Tongue (tissue), 2 donors: Measurements from ENCODE around the gene ELL2. TPM values are rescaled to one million over a fixed set of nuclear protein-coding genes. Genes with fewer than 3 reads are reported as not detected.

ENCODE experiments used
- DNase-seq: peaks from one replicate; pipeline ENCODE4 v3.0.0-alpha.2; 2015
- total RNA-seq: library from RNA; depleted of rRNA; stranded (reverse); fragments of >200 nt; gene quantifications from one replicate; pipeline ENCODE4 v1.2.3, GENCODE V29; 2014

ELL2 gene
- total RNA-seq, 1 donor from 2014 or later: 59.6 TPM

DNA sequence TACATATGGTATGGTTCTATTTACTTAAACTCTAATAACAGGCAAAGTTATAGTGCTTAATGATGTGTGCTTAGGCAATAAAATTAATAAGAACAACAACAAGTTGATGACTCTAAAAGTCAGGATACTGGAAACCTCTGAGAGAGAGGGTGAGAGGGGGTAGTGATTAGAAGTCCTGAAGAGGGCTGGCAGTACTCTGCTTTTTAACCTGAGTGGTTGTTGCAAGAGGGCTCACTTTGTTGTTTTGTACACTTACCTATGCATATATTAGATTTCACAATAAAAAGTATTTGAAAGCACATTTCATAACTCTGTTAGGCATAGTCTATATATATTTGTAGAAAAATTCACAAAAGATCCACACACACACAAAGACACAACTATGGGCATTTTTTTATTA lies 21.4 kb upstream of the ELL2 start:
- DNase-seq: no peak

DNA sequence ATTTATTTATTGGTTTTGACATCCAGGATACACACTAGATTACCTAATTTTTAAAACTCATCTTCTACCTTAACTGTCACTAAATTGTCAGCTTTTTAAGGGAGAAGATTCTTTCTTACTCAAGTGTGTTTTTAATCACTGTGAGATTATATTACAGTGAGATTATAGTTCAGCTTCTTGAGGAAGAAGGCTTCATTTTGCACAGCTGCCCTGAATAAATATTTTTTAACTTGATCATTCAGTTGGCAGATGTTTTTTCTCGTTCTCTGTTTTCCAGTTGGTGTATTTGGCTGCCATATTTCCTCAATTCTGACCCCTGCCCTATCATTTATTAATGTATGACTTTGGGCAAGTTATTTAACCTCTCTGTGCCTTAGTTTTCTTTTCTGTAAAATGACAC lies 15.0 kb upstream of the ELL2 start:
- no peak for DNase-seq

DNA sequence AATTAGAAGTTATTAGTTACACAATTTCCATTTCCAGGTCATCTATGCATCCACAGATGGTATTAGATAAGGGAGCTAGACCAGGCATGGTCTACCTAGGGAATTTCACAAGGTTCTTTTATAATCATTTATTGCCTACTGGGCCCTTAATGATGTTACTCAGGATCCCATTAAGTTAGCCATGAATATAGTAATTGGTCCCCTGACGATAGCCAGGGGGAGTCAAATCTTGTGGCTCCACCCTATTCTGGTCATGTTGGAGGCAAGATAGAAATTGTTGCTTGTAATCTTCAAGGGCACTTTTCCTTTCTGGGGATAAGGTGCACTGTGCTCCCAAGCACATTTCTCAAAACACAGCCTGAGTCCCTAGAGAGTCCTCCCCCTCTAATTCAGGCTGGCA lies 14.1 kb upstream of the ELL2 start:
- no peak for DNase-seq

DNA sequence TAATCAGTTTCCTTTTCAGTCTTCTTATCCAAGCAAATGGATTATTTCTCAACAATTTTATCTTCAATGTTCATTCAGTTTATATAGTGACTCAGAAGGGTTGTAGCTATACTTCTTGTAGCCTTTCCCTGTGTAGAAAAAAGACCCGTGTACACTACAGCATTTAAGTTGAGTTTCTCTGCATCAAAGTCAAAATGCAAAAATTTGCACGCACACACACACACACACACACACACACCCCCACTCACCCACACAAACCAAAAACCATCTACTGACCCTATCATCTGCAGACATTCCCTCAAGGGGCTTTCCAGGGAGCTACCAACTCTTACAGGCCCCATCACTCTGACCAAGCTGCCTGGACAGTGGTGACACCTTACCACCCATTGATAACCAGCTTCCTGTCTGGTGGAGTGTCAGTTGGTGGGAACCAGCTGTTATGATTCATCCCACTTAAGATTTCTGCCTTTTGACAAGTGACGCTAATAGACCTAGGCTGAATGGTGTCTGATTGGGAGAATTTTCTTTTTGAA lies 12.2 kb upstream of the ELL2 start:
- DNase-seq: no peak

DNA sequence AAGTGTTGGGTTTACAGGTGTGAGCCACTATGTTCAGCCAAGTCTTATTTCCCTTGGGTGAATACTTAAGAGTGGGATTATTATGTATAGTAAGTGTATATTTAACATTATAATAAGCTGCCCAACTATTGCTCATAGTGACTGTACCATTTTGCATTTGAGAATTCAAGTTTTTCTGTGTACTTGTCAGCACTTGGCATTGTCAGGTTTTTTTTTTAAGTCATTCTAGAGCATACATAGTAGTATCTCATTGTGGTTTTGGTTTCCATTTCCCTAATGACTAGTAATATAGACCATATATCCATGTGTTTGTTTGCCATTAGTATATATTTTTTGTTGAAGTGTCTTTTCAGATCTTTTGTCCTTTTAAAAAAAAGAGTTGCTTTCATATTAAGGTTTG lies 10.5 kb upstream of the ELL2 start:
- DNase-seq: no peak

DNA sequence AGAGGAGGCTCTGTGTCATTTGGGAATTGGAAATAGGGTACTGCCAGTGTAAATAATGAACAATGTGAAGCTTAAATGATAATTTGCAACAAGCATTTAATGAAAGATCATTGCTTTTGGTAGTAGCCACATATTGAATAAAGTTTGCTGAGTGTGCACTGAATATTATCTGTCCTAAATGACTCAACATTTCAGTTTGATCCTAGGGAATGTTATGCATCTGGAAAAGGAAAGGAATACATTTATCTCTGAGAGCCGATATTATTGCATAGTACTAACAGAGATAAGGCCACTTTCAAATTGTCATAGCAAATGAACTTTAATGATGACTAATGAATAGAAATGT lies 8.7 kb upstream of the ELL2 start:
- no peak for DNase-seq

DNA sequence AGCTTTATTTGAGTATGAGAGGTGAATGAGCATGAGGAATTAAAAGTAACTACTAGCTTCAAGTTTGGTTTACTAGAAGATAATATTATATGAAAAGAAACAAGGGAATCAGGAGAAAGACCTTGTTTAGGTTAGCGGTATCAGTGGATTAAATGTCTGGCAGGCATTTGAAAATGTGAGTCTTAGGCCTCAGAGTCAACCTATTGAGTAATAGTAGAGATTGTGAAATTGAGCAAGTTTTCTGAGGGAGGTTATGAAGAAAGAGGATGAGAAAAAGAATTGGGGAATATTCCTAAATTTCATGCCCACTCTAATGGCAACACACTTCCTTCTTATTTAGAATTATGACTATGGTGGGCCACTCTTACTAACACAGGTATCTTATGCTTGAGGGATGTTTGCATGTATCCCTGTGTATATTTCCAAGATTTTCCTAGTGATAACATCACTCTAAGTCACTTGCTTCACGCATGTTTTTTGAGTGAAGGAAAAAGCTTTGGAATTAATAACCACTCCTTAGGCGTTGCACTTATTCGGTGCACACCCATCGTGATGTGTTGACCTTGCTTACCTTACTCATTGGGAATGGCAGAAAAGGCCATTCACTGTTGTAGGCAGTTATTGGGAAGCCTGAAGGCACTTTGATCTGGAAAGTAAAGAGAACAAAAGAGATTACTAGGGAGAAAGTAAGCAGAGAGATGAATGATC lies 8.2 kb upstream of the ELL2 start:
- no peak for DNase-seq

DNA sequence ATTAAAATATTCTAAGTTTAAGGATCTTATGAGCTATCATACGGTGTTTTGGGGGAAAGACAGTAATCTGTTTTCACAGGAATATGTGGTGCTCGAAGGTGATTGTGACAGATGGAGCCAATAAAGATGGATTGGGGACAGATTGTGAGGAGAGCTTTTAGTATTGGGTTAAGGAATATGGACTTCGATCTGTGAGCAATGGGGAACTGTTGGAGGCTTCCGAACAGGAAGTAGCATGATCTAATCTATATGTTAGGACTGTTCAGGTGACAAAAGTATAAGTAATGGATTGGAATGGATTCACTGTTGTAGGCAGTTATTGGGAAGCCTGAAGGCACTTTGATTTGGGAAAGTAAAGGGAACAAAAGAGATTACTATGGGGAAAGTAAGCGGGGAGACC lies 7.4 kb upstream of the ELL2 start:
- no peak for DNase-seq

DNA sequence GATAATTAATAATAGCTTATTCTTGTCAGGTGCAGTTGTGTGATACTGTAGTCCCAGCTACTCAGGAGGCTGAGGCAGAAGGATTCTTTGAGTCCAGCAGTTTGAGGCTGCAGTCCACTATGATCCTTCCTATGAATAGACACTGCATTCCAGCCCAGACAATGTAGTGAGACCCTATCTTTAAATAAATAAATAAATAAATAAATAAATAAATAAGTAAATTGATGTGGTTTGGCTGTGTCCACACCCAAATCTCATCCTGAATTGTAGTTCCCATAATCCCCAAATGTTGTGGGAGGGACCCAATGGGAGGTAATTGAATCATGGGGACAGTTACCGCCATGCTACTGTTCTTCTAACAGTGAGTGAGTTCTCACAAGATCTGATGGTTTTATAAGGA lies 5.6 kb upstream of the ELL2 start:
- DNase-seq: no peak

DNA sequence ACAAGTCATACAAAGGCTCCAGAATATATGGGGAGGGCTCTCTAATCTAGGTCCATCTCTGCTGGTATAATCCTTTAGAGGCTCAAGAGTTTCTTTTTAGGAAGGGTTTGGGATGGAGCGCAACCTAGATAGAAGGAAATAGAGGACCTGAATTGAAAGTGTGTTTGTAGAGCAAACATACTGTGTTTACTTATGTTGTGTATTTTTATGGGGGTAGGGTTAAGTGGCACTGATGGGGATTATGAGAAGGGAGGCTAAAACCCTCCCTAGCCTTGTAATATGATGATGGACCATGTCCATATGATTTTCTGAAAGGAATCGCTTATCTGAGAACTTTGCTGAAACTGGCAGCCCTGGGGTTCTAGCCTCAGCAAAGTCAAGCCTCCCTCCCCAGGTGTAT lies 4.4 kb upstream of the ELL2 start:
- no peak for DNase-seq

DNA sequence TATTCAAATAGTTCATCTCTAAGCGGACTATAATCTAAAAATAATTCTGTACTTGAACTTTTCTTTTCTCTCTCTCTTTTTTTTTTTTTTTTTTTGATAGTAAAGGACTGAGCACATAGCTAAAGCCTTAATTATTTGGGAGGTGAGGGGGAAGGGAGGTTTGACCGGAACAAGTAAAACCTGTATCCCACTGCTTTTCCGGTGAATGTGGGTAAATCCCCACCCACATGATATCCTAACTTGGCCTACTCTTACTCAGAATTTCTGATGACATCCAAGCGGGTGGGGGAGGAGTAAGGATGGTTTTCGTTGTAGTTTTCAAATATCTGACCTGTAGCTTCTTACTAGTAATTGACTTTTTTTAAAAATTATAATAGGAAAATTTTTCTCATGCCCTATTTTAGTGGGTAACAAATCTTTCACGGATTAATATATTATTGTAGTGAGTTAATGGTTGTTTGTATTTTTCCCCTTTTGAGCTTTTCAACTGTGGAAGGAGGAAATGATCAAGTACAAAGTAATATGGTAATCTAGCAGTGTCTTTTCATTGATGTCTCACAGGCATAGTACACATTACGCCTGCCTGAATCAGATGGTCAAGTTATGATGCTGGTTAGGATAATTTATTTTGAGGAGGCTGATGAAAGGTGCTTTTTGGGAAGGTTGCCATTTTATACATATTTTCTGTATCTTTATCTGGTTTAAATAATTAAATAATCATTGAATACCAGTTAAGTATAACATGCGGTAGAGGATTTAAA lies 2.2 kb upstream of the ELL2 start:
- no peak for DNase-seq

DNA sequence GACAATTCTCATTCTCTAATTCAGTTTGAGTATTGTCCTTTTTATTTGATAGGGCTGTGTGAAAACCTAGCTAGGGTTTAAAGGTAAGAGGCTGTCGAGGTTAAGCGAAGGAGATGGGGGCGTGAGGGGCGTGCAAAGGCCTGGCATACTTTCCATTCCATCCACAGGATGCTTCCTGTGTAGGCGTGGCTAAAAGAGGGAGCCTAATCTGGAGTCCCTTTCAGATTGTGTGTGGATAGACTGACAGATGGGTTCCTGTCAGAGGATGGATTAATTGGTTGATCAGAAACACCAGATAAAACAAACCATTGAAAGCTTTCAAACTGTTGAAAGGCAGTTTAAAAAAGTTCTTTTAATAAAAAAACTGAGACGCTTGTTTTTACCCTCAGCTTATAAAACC lies 1.1 kb upstream of the ELL2 start:
- DNase-seq: no peak

DNA sequence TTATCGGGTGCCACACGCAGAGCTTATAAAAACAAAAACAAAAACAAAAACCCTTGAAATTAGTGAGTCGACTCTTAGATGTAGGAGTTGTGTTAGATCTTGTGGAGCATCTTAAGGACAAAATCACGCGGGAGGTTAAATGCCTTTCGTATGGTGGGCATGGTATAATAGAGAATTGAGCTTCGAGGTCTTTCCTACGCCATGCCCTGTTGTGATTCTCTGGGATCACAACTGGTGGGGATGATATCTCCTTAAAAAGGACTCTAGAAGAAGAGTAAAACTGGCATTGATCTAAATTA lies 773 bp upstream of the ELL2 start:
- no peak for DNase-seq

DNA sequence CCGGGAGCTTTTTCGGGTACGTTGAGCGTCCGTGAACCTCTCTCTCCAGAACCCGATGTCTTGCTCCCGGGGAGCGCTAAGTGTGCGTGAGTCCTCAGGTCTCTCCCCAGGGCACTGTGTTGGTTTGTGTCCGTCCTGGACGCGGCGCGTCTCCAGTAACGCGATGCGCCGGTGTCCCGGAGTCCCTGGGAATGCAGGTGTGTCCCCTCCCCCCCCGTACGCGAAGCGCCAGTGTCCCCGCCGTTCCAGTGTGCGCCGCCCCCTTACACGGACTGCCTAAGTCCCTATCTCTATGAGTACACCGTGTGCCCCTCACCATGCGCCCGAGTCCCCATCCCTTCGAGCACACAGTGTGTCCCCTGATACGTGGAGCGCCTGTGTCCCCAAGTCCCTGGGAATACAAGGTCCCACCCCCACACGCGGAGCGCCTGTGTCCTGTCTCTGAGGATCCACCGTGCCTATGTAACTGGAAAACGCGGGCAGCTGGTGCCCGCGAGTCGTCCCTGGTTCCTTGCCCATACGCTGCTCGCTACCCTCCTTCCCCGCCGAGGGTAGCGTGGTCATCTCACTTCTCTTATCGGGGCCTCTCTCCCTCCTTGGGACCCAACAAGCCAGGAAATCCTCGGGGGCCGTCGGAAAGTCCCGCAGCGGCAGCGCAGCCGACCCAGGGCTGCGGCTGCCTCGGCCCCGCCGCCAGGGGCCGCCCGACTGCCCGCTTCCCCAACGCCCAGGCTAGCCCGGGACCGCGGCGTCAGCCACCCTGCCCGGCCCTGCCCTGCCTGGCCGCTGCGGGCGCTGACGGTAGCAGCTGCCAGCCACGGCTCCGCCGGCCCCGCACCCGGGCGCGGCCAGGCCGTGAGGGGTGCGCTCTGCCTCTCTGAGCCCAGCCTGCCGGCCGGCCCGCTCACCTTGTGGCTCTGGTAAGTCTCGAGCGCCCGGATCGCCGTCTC lies 709 bp downstream of the ELL2 start:
- peak; percentile 84 for DNase-seq

DNA sequence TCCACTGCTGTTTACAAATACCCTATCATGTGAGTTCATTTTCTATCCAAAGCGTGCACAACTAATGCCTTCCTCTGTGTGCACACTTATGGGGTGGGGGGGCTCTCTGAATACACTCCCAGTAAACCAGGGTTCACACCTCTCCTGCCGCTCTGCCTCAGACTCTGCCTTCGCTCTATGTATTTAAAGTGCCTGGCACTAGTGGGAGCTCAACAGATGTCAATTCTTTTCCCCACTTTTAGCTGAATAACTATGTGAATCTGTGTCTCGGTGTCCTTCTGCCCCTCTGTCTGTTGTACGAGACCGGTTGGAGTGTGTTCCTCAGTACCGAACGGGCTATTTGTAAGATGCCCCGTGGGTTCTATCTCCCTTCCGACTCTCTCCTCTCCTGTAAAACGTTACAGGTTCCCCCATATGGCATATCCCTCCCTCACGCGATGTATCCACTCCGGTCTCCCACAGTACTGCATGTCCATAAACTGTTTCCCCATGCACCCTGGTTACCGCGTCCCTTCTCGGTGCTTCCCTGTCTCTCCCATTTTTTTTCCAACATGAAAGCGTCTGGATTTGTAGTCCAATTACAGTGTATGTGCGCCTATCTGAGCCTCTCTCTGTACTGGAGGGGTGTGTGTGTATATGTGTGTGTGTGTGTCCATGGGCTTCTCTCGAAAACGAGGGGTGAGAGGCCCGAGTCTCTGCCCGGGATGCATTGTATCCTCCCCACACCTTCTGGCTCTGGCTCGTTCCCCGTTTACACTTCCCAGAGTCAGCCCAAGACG lies 1.6 kb downstream of the ELL2 start:
- peak; percentile 53 for DNase-seq

DNA sequence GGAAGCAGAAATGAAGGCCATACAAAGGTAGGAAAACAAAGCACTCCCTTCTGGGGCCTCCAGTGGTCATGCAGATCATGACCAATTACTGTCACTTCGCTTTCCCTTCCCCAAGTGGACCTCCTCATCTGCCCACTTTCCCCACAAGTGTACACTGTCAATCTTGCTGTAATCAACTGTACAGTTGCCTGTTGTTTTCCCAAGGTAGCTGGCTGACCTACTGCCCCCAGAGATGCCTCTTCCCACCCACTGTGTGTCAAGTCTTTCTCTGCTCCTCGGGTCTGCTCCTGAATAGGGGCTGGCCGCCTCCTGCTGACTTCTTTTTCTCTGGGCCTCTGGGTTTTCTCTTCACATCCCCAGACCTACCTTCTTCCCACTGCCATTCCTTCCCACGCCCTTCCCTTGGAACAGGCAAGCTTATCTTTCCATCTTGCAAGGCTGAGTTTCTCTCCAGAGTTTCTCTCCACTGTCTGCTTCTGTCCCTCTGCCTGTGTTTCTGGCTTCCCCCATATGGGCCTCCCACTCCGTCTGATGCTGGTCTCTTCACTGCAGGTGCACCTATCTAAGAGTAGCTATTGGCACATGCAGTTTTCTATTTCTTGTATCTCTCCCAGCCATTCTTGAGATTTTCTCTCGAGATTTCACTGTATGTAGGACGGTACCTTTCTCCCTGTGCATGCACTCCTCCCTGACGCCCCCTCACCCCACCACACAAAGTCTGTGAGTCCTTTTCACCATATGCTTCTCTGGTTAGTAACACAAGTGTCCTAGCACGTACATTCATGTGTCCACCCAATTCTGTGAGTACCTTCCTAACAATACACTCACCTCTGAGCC lies 2.4 kb downstream of the ELL2 start:
- no peak for DNase-seq

DNA sequence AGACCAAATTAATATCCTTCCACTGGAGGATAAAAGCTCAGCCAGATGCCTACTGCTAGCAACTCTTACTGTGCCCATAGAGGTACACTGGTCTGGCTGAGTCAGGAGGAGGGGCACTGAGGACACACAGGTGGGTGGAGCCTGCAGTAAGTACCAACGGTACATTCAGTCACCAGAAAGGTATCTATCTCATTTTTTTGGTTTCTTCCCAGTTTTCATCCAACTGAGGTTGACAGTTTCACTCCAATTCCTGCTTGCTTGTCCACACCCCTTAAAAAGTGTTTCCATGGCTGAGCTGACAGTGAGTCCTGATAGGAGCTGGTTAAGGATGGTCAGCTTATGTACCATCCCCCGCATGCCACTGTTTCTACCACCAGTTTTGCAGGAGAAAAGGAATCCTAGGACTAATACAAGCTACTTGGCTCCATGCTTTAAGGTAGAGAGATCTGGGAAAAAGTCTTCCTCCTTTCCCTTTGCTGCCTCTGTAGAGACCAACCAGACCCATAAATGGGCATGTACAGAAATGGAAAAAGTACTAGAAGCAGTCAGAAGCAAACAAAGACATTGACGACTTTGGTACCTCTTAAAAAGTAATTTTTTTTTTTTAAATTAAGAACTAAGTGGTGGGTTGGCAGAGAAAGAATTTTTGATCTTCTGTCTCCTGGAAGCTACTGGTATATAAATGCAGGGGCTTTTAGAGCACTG lies 3.2 kb downstream of the ELL2 start:
- no peak for DNase-seq

DNA sequence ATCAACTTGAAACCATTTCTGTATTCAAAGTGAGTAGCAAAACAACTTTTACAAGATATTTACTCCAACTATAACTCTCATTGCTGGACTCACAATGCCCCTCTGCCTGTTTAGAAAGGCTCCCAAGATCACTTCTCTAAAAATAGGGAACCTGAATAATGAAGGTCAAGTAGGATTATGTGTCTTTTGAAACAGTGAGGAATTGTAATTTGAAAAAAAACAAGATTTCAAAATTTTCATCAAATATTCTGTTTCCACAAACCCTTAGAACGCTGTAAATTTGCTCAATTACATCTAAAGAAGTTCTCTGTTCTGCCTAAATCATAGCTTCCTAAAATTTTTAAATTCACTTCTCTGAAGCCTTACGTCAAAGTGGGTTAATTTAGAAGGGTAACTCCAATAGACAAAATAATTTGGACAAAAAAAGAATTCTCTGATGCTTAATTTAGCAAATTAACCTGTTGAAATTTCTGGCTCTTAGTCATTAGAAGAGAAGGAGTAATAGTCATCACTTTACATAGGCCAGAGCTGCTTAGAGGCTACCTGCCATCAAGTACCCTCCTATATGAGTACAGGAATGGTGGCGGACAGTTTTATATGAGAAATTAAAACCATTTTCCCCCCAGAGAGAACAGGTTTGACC lies 4.0 kb downstream of the ELL2 start:
- DNase-seq: no peak

DNA sequence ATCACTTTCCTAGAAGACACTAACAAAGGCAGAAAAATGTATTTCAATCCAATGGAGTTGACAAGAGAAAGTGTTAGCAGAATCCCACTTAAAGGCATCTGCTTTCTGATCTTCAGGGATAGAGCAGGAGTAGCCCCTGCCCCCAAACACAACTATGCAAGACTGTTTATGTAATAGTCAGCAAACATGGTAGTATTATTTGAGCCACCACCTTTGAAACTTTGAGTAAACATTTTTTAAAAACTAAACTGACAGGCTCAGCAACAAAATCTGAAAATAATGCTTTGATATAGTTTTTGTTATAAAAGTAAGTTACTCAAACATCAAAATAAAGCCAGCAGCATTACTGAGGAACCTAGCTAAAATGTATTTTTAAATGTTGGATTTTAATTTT lies 4.8 kb downstream of the ELL2 start:
- no peak for DNase-seq
